Panc1 (cell line): ENCODE measurements around the gene TRAPPC6A.

ENCODE experiments used
- POLR2AphosphoS5 ChIP-seq: IDR thresholded peaks from 2 replicates; pipeline ENCODE4 v1.6.1; 2012; ENCODE audit warnings: mild to moderate bottlenecking, low read depth, low read length, moderate library complexity
- SIN3A ChIP-seq: IDR thresholded peaks from 2 replicates; pipeline ENCODE4 v1.6.1; 2012; ENCODE audit warnings: low read depth, mild to moderate bottlenecking, low read length, moderate library complexity, borderline replicate concordance; ENCODE audit not compliant: insufficient read depth
- TCF7L2 ChIP-seq: IDR thresholded peaks from 2 replicates; pipeline ENCODE4 v1.6.1; 2011; ENCODE audit warnings: mild to moderate bottlenecking, low read depth, low read length, inconsistent platforms
- TF ChIP-seq, protein P1 (sequence below): fragments of 450-650 bp; IDR thresholded peaks from 2 replicates; pipeline ENCODE4 v1.5.1; 2017; ENCODE audit warnings: mild to moderate bottlenecking
- TF ChIP-seq, protein P2 (sequence below), 2 experiments: IDR thresholded peaks; 2 replicates each; pipeline ENCODE4 v1.6.1; 2011 to 2012; ENCODE audit warnings: low read depth in 2 of 2, control low read depth in 1 of 2, low read length in 1 of 2, mild to moderate bottlenecking in 1 of 2, moderate library complexity in 1 of 2; ENCODE audit not compliant: insufficient read depth in 1 of 2

DNA sequence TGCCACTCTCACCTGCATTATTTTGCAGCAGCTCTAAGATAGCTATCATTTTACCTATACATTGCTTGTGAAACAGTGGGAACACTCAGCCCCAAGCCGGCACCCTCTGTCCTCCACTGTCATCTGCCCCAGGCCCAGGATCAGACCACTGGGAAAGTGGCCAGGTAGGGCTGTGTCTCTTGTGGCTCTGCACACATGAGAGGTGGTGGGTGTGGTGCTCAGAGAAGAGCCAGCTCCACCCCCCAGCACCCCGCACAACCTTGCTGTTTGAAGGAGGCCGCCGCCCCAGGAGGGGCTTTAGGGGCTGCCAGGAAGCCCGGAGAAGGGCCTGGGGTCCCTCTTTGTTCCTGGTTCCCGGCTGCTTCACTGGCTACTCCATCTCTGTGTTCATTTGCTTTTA is 58.5 kb downstream of the TRAPPC6A start:
- TF ChIP-seq, protein P1, sequence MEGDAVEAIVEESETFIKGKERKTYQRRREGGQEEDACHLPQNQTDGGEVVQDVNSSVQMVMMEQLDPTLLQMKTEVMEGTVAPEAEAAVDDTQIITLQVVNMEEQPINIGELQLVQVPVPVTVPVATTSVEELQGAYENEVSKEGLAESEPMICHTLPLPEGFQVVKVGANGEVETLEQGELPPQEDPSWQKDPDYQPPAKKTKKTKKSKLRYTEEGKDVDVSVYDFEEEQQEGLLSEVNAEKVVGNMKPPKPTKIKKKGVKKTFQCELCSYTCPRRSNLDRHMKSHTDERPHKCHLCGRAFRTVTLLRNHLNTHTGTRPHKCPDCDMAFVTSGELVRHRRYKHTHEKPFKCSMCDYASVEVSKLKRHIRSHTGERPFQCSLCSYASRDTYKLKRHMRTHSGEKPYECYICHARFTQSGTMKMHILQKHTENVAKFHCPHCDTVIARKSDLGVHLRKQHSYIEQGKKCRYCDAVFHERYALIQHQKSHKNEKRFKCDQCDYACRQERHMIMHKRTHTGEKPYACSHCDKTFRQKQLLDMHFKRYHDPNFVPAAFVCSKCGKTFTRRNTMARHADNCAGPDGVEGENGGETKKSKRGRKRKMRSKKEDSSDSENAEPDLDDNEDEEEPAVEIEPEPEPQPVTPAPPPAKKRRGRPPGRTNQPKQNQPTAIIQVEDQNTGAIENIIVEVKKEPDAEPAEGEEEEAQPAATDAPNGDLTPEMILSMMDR, result no peak
- TF ChIP-seq POLR2AphosphoS5 (no peak), SIN3A (no peak), TCF7L2 (no peak)
- TF ChIP-seq, protein P2, sequence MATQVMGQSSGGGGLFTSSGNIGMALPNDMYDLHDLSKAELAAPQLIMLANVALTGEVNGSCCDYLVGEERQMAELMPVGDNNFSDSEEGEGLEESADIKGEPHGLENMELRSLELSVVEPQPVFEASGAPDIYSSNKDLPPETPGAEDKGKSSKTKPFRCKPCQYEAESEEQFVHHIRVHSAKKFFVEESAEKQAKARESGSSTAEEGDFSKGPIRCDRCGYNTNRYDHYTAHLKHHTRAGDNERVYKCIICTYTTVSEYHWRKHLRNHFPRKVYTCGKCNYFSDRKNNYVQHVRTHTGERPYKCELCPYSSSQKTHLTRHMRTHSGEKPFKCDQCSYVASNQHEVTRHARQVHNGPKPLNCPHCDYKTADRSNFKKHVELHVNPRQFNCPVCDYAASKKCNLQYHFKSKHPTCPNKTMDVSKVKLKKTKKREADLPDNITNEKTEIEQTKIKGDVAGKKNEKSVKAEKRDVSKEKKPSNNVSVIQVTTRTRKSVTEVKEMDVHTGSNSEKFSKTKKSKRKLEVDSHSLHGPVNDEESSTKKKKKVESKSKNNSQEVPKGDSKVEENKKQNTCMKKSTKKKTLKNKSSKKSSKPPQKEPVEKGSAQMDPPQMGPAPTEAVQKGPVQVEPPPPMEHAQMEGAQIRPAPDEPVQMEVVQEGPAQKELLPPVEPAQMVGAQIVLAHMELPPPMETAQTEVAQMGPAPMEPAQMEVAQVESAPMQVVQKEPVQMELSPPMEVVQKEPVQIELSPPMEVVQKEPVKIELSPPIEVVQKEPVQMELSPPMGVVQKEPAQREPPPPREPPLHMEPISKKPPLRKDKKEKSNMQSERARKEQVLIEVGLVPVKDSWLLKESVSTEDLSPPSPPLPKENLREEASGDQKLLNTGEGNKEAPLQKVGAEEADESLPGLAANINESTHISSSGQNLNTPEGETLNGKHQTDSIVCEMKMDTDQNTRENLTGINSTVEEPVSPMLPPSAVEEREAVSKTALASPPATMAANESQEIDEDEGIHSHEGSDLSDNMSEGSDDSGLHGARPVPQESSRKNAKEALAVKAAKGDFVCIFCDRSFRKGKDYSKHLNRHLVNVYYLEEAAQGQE (IDR thresholded peaks at IDR 0.05; ENCODE audit: insufficient read depth in 1 of 2, low read depth in 2 of 2, low read length in 1 of 2), result no peak
